BJ (cell line): ENCODE measurements around the gene EPB41L5. TPM values are rescaled to one million over a fixed set of nuclear protein-coding genes. Genes with fewer than 3 reads are reported as not detected.
"Not testable (repeated sequence)": the region's sequence is repeated elsewhere in the genome, so short reads cannot be mapped to it uniquely, and the experiment has no call there.

Experiments used
- CTCF ChIA-PET: fragments of 350-600 bp; formaldehyde crosslinking; extraction: SDS; loops from one replicate; lab custom pipeline; 2021; ENCODE audit warnings: antibody characterized with exemption, inconsistent platforms; lab: Yijun Ruan, JAX
- POLR2A ChIA-PET: fragments of 300-600 bp; sonication (Branson Sonifier 250); formaldehyde crosslinking; extraction: SDS; loops from one replicate; lab custom pipeline; 2021; ENCODE audit warnings: antibody characterized with exemption; lab: Charles Lee
- DNase-seq: peaks from one replicate; pipeline ENCODE4 v3.0.0-alpha.2; 2011; ENCODE audit warnings: low read depth
- H3K27me3 ChIP-seq: 2 replicates; pipeline ENCODE4 v1.6.0; 2011; ENCODE audit warnings: low read length; ENCODE audit not compliant: control insufficient read depth, insufficient read depth
- H3K36me3 ChIP-seq: 2 replicates; pipeline ENCODE4 v1.5.1; 2011; ENCODE audit warnings: low read length; ENCODE audit not compliant: control insufficient read depth, insufficient read depth
- H3K4me3 ChIP-seq: 2 replicates; pipeline ENCODE4 v1.5.1; 2011; ENCODE audit warnings: low read depth, mild to moderate bottlenecking, control low read depth, low read length
- polyA plus RNA-seq: library from polyadenylated mRNA; depleted of rRNA; stranded (reverse); fragments of >200 nt; gene quantifications from 2 replicates; pipeline ENCODE4 v1.2.3, GENCODE V29; 2011
- TF ChIP-seq, protein P1 (sequence below): IDR thresholded peaks from 2 replicates; pipeline ENCODE4 v1.5.1; 2011; ENCODE audit warnings: low read depth, mild to moderate bottlenecking, control low read depth, inconsistent platforms, low read length, moderate library complexity; ENCODE audit not compliant: insufficient read depth

EPB41L5 gene
- polyA plus RNA-seq, 1 experiment: 4.4 TPM

DNA sequence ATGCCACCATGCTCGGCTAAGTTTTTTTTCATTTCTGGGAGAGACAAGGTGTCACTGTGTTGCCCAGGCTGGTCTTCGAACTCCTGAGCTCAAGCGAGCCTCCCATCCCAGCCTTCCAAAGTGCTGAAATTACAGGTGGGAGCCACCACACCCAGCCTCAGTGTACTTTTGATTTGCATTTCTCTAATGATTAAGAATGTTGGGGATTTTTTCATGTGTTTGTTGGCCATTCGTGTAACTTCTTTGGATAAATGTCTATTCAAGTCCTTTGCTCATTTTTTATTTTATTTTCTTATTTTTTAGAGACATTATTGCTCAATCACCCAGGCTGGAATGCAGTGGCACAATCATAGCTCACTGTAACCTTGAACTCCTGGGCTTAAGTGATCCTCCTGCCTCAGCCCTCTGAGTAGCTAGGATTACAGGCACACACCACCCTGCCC, 137.2 kb downstream of the EPB41L5 start:
- ChIA-PET CTCF (interaction anchor here (0.7 kb wide), 1 partner anchor 568 kb away, joined by 4 read pairs; no protein-coding TSS in a partner anchor), POLR2A (no interaction called here)
- no peaks in the 10 kb centered on the region for H3K36me3 ChIP-seq
- no peaks in the 10 kb centered on the region for H3K27me3 ChIP-seq
- H3K4me3 ChIP-seq: no peak overlapping the region
- DNase-seq: no peak
- TF ChIP-seq, protein P1, sequence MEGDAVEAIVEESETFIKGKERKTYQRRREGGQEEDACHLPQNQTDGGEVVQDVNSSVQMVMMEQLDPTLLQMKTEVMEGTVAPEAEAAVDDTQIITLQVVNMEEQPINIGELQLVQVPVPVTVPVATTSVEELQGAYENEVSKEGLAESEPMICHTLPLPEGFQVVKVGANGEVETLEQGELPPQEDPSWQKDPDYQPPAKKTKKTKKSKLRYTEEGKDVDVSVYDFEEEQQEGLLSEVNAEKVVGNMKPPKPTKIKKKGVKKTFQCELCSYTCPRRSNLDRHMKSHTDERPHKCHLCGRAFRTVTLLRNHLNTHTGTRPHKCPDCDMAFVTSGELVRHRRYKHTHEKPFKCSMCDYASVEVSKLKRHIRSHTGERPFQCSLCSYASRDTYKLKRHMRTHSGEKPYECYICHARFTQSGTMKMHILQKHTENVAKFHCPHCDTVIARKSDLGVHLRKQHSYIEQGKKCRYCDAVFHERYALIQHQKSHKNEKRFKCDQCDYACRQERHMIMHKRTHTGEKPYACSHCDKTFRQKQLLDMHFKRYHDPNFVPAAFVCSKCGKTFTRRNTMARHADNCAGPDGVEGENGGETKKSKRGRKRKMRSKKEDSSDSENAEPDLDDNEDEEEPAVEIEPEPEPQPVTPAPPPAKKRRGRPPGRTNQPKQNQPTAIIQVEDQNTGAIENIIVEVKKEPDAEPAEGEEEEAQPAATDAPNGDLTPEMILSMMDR: no peak

DNA sequence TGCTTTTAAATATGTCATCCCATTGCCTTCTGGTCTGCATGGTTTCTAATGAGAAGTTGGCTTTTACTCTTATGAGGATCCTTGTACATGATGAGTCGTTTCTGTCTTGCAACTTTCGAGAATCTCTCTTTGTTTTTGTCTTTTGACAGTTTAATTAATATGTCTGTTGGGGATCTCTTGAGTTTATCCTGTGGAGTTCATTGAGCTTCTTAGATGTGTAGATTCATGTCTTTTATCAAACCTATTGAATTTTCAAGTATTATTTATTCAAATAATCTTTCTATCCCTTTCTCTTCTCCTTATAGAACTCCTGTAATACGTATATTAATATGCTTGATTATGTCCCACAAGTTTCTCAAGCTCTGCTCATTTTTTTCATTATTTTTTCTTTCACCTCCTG, 142.4 kb downstream of the EPB41L5 start:
- TF ChIP-seq, protein P1: no peak
- Histone ChIP-seq H3K27me3 (no peaks in the 10 kb centered on the region), H3K4me3 (no peak overlapping the region), H3K36me3 (no peaks in the 10 kb centered on the region)
- CTCF ChIA-PET: interaction anchor here (2.1 kb wide), 1 partner anchor 20 kb away, joined by 7 read pairs; no protein-coding TSS in a partner anchor
- POLR2A ChIA-PET: no interaction called here
- DNase-seq: no peak

DNA sequence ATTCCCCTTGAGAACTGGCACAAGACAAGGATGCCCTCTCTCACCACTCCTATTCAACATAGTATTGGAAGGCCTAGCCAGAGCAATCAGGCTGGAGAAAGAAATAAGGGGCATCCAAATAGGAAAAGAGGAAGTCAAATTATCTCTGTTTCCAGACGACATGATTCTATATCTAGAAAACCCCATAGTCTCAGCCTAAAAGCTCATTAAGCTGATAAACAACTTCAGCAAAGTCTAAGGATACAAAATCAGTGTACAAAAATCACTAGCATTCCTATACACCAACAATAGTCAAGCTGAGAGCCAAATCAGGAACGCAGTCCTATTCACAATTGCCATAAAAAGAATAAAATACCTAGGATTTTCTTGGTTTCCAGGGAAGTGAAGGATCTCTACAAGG, 145.8 kb downstream of the EPB41L5 start:
- H3K27me3 ChIP-seq, POLR2A ChIA-PET, DNase-seq, H3K36me3 ChIP-seq, H3K4me3 ChIP-seq, CTCF ChIA-PET: not testable (repeated sequence)

DNA sequence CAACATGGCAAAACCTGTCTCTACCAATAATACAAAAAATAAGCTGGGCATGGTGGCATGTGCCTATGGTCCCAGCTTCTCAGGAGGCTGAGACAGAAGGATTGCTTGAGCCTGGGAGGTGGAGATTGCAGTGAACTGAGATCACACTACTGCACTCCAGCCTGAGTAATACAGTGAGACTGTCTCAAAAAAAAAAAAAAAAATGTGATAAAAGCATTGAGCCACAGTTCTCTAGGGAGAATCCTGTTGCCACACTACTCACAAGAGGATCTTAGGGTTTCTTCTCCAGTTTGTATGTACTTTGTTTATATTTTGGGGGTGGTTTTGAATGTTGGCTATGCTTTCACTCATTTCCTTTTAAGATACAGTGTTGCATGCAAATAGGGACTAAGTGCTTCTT, 148.3 kb downstream of the EPB41L5 start:
- Histone ChIP-seq H3K27me3 (no peaks in the 10 kb centered on the region), H3K4me3 (no peak overlapping the region), H3K36me3 (no peaks in the 10 kb centered on the region; the same call in 1 of the 2 replicates)
- ChIA-PET POLR2A (no interaction called here), CTCF (interaction anchor here (0.8 kb wide), 1 partner anchor 9 kb away, joined by 3 read pairs; no protein-coding TSS in a partner anchor)
- DNase-seq: no peak
- TF ChIP-seq, protein P1: no peak

DNA sequence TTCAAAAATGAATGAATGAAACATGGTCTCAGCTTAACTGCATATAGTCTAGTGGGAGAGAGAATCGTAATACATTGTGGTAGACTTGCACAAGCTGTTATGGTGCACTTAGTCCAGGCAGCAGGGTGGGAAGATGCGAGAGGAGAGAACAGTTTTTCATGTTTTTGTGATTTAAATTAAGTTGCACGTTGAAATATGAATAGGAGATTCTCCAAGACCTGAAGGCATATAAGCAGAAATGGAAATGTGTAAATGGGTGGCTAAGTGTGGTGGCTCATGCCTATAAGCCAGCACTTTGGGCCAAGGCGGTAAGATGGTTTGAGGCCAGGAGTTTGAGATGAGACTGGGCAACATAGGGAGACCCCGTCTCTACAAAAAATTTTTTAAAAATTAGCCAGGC, 149.8 kb downstream of the EPB41L5 start:
- Histone ChIP-seq H3K36me3 (no peaks in the 10 kb centered on the region; the same call in 1 of the 2 replicates), H3K27me3 (no peaks in the 10 kb centered on the region), H3K4me3 (no peak overlapping the region)
- ChIA-PET POLR2A (no interaction called here), CTCF (interaction anchor here (0.6 kb wide), 2 partner anchors 89 to 850 kb away, joined by 3 to 4 read pairs; no protein-coding TSS in a partner anchor)
- TF ChIP-seq, protein P1: no peak
- DNase-seq: no peak

DNA sequence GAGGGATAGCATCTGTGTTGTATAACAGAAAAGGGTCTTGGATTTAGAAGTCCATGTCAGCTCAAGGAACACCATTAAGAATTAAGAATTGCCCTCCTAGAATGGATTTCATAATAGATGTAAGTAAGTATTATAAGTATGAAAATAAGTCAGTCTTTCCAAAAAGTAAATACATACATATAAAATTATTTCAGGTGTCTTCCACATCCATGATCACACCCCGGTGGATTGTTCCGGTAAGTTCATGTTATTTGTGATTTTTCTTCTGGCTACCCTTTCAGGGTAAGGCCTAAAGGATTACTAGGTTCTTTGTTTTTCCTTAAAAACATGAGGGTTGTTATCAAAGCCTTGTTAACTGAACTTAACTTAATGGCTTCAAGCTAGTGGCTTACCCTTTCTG, 154.4 kb downstream of the EPB41L5 start:
- no peak overlapping the region for H3K4me3 ChIP-seq
- no peak for DNase-seq
- no peaks in the 10 kb centered on the region for H3K27me3 ChIP-seq
- POLR2A ChIA-PET: no interaction called here
- CTCF ChIA-PET: interaction anchor here (1.0 kb wide), 1 partner anchor 9 kb away, joined by 3 read pairs; no protein-coding TSS in a partner anchor
- H3K36me3 ChIP-seq: no peaks in the 10 kb centered on the region; the same call in 1 of the 2 replicates
- TF ChIP-seq, protein P1: no peak
